HCT116 (cell line): ENCODE measurements around the gene SPTBN1. TPM values are rescaled to one million over a fixed set of nuclear protein-coding genes. Genes with fewer than 3 reads are reported as not detected.

Experiments
- ATAC-seq: fragments of 200-7000 bp; cut with Tn5 transposase; 2 replicates; pipeline ENCODE4 v1.9.1; 2020; ENCODE audit warnings: mild to moderate bottlenecking, moderate library complexity
- BruUV-seq: library from RNA; stranded (reverse); fragments of 400-500 nt; replicated peaks from 2 replicates; lab custom pipeline; 2021; lab: Mats Ljungman, UMichigan
- CTCF ChIA-PET: fragments of 300-600 bp; sonication (Branson Sonifier 250); formaldehyde crosslinking; loops from one replicate; lab custom pipeline; 2021; ENCODE audit warnings: antibody characterized with exemption; lab: Charles Lee
- POLR2A ChIA-PET: fragments of 300-600, 350-600 bp; sonication (Branson Sonifier 250); formaldehyde crosslinking; loops from one replicate; lab custom pipeline; 2021; ENCODE audit warnings: antibody characterized with exemption; lab: Charles Lee
- RAD21 ChIA-PET, 2 experiments: fragments of 300-600 bp; sonication (Branson Sonifier 250); formaldehyde crosslinking; loops; one replicate each; lab custom pipeline; 2023; ENCODE audit warnings: low total read pairs in 2 of 2; ENCODE audit not compliant: uncharacterized antibody in 2 of 2, unreplicated experiment in 2 of 2, low non-redundant PET in 1 of 2; lab: Charles Lee
- DNase-seq: peaks from one replicate; pipeline ENCODE4 v3.0.0-alpha.2; 2010; ENCODE audit warnings: low read depth, low spot score
- H2AFZ ChIP-seq: fragments of 200-600 bp; shearing (Covaris generic), sonication (generic); 2 replicates; pipeline ENCODE4 v1.6.1; 2017; ENCODE audit warnings: low read depth, mixed run types, mixed read lengths, antibody characterized with exemption, low read length; ENCODE audit not compliant: poor library complexity, severe bottlenecking
- H3K27ac ChIP-seq: 2 replicates; pipeline ENCODE4 v1.5.1; 2012; ENCODE audit warnings: low read depth, low read length
- H3K27me3 ChIP-seq: fragments of 200-600 bp; sonication (generic); 2 replicates; pipeline ENCODE4 v1.6.1; 2016; ENCODE audit warnings: mixed run types, low read length, mixed read lengths; ENCODE audit not compliant: insufficient read depth
- H3K36me3 ChIP-seq, 2 experiments: fragments of 200-500 bp in 1 of 2; fragments of 200-600 bp in 1 of 2; sonication (Bioruptor generic) in 1 of 2; sonication (generic) in 1 of 2; 2 replicates each; pipeline versions ENCODE4 v1.5.1 to v1.6.1; 2014 to 2016; ENCODE audit warnings: low read length in 2 of 2, inconsistent platforms in 1 of 2, mixed read lengths in 1 of 2, mixed run types in 1 of 2; ENCODE audit not compliant: insufficient read depth in 2 of 2, control insufficient read depth in 1 of 2
- H3K4me1 ChIP-seq, 2 experiments: fragments of 200-600 bp in 1 of 2; sonication (generic) in 1 of 2; 2 replicates each; pipeline versions ENCODE4 v1.5.1 to v1.6.1; 2012 to 2017; ENCODE audit warnings: low read length in 2 of 2, inconsistent platforms in 1 of 2, mild to moderate bottlenecking in 1 of 2, mixed read lengths in 1 of 2, mixed run types in 1 of 2, moderate library complexity in 1 of 2; ENCODE audit not compliant: insufficient read depth in 2 of 2, control insufficient read depth in 1 of 2
- H3K4me2 ChIP-seq: fragments of 200-600 bp; sonication (generic); 2 replicates; pipeline ENCODE4 v1.6.1; 2017; ENCODE audit warnings: mixed run types, low read length, mixed read lengths
- H3K4me3 ChIP-seq, 2 experiments: fragments of 200-600 bp in 1 of 2; sonication (generic) in 1 of 2; replicated peaks in 1 of 2; 2 replicates each; pipeline ENCODE4 v1.5.1; 2011 to 2016; ENCODE audit warnings: low read length in 2 of 2, control low read depth in 1 of 2, low read depth in 1 of 2, mild to moderate bottlenecking in 1 of 2, mixed read lengths in 1 of 2, mixed run types in 1 of 2
- H3K79me2 ChIP-seq: fragments of 200-600 bp; sonication (generic); 2 replicates; pipeline ENCODE4 v1.6.1; 2017; ENCODE audit warnings: mild to moderate bottlenecking, mixed run types, low read length, moderate library complexity, mixed read lengths; ENCODE audit not compliant: insufficient read depth
- H3K9ac ChIP-seq: fragments of 200-600 bp; sonication (generic); 2 replicates; pipeline ENCODE4 v1.6.1; 2016; ENCODE audit warnings: low read length, mixed read lengths
- H3K9me2 ChIP-seq: fragments of 200-600 bp; sonication (generic), shearing (Covaris generic); 2 replicates; pipeline ENCODE4 v1.6.1; 2017; ENCODE audit warnings: mixed run types, mild to moderate bottlenecking, moderate library complexity; ENCODE audit not compliant: insufficient read depth
- H3K9me3 ChIP-seq, 2 experiments: fragments of 200-500 bp in 1 of 2; fragments of 200-600 bp in 1 of 2; sonication (Bioruptor generic) in 1 of 2; sonication (generic) in 1 of 2; 2 replicates each; pipeline ENCODE4 v1.6.1; 2014 to 2017; ENCODE audit warnings: low read length in 2 of 2, mixed read lengths in 2 of 2, inconsistent platforms in 1 of 2, low read depth in 1 of 2, mild to moderate bottlenecking in 1 of 2, mixed run types in 1 of 2, moderate library complexity in 1 of 2; ENCODE audit not compliant: control insufficient read depth in 1 of 2, insufficient read depth in 1 of 2
- H4K20me1 ChIP-seq: fragments of 200-600 bp; sonication (generic), shearing (Covaris generic); 2 replicates; pipeline ENCODE4 v1.6.1; 2017; ENCODE audit warnings: mixed run types, mild to moderate bottlenecking, moderate library complexity; ENCODE audit not compliant: insufficient read depth
- EGR1 ChIP-seq: IDR thresholded peaks from 2 replicates; pipeline ENCODE4 v1.6.1; 2012; ENCODE audit warnings: low read depth
- POLR2AphosphoS5 ChIP-seq: IDR thresholded peaks from 2 replicates; pipeline ENCODE4 v1.6.1; 2011; ENCODE audit warnings: mild to moderate bottlenecking, low read depth, low read length, moderate library complexity
- REST ChIP-seq: IDR thresholded peaks from 2 replicates; pipeline ENCODE4 v1.6.1; 2012; ENCODE audit warnings: low read depth
- SP1 ChIP-seq: IDR thresholded peaks from 2 replicates; pipeline ENCODE4 v1.6.1; 2012; ENCODE audit warnings: low read depth
- TCF7L2 ChIP-seq: IDR thresholded peaks from 2 replicates; pipeline ENCODE4 v1.7.0; 2011; ENCODE audit warnings: borderline replicate concordance, inconsistent platforms; ENCODE audit not compliant: insufficient read depth, insufficient read length; ENCODE audit errors: extremely low read depth
- ZFX ChIP-seq: fragments of 450-650 bp; IDR thresholded peaks from 2 replicates; pipeline ENCODE4 v1.6.1; 2017
- intact Hi-C: fragments of 100-400 bp; cut with micrococcal nuclease; formaldehyde crosslinking; loops from 2 replicates; pipeline ENCODE4 v1.10.0; 2022
- total RNA-seq: library from RNA; stranded (reverse); gene quantifications from one replicate; pipeline ENCODE4 v1.2.1, GENCODE V29; 2021; ENCODE audit not compliant: unreplicated experiment
- TF ChIP-seq, protein P1 (sequence below), 3 experiments: fragments of 200-600 bp in 1 of 3; sonication (generic) in 1 of 3; IDR thresholded peaks in 2 of 3; conservative IDR thresholded peaks in 1 of 3; 2 replicates each; pipeline ENCODE4 v1.5.1; 2012 to 2017; ENCODE audit warnings: low read depth in 2 of 3, low read length in 2 of 3, antibody characterized with exemption in 1 of 3, borderline replicate concordance in 1 of 3, control low read depth in 1 of 3, mild to moderate bottlenecking in 1 of 3, mixed read lengths in 1 of 3, mixed run types in 1 of 3, moderate library complexity in 1 of 3; ENCODE audit not compliant: insufficient read depth in 1 of 3
- TF ChIP-seq, protein P2 (sequence below): IDR thresholded peaks from 2 replicates; pipeline ENCODE4 v1.6.1; 2012

Gene SPTBN1
- total RNA-seq, 1 experiment from 2014 or later = 84.4 TPM

DNA sequence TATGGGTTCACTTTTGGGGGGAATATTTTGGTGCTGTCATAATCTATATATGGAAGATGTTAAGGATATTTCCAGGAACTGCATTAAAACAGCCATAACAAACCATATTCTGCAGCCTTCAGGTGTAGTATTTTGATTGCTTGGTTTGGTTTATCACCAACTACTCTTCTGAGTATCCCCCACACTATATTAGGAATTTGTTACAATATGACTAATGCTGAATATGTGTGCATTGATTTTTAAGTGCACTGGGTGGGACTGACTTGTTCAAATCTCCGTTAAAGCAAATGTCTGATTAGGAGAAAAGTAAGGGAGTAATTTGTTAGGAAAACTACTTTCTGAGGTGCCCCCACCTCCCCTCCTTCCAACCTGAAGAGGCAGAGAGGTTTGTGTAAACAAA is 47.7 kb downstream of the SPTBN1 start:
- Histone ChIP-seq H3K9me3 (no peaks in the 10 kb centered on the region; a peak in 1 of 4 replicates), H4K20me1 (no peaks in the 10 kb centered on the region), H3K36me3 (no peaks in the 10 kb centered on the region), H2AFZ (no peak overlapping the region), H3K27ac (no peak overlapping the region), H3K4me1 (no peaks in the 10 kb centered on the region), H3K4me3 (no peak overlapping the region), H3K27me3 (no peaks in the 10 kb centered on the region), H3K9ac (no peak overlapping the region)
- POLR2A ChIA-PET = no interaction called here
- ATAC-seq (no peak), DNase-seq (no peak)
- BruUV-seq = no TSS peak
- CTCF ChIA-PET = interaction anchor here (1.0 to 1.7 kb wide), 2 partner anchors 342 to 397 kb away, joined by 4 to 7 read pairs; no protein-coding TSS in a partner anchor
- intact Hi-C loops = loop anchor here (1.0 to 5.0 kb wide), 4 partner anchors 162 to 397 kb away; no protein-coding TSS in a partner anchor
- TF ChIP-seq SP1 (no peak), REST (no peak), ZFX (no peak), TCF7L2 (no peak), EGR1 (no peak), POLR2AphosphoS5 (no peak)
- TF ChIP-seq, protein P1, sequence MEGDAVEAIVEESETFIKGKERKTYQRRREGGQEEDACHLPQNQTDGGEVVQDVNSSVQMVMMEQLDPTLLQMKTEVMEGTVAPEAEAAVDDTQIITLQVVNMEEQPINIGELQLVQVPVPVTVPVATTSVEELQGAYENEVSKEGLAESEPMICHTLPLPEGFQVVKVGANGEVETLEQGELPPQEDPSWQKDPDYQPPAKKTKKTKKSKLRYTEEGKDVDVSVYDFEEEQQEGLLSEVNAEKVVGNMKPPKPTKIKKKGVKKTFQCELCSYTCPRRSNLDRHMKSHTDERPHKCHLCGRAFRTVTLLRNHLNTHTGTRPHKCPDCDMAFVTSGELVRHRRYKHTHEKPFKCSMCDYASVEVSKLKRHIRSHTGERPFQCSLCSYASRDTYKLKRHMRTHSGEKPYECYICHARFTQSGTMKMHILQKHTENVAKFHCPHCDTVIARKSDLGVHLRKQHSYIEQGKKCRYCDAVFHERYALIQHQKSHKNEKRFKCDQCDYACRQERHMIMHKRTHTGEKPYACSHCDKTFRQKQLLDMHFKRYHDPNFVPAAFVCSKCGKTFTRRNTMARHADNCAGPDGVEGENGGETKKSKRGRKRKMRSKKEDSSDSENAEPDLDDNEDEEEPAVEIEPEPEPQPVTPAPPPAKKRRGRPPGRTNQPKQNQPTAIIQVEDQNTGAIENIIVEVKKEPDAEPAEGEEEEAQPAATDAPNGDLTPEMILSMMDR (IDR thresholded peaks at IDR 0.05 in 2 of 3, conservative IDR thresholded peaks at IDR 0.05 in 1 of 3; ENCODE audit: borderline replicate concordance in 1 of 3, insufficient read depth in 1 of 3, low read depth in 2 of 3, low read length in 2 of 3) = no peak
- TF ChIP-seq, protein P2, sequence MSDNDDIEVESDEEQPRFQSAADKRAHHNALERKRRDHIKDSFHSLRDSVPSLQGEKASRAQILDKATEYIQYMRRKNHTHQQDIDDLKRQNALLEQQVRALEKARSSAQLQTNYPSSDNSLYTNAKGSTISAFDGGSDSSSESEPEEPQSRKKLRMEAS = no peak
- TF ChIP-seq, all 23 proteins: peak for 0
- RAD21 ChIA-PET = no interaction called here
- Histone ChIP-seq H3K79me2 (no peaks in the 10 kb centered on the region), H3K4me2 (no peak overlapping the region), H3K9me2 (no peaks in the 10 kb centered on the region)
